Measurements from ENCODE around the gene MYH6.
"Not testable (repeated sequence)": the region's sequence is repeated elsewhere in the genome, so short reads cannot be mapped to it uniquely, and the experiment has no call there.

MYH6 gene

DNA sequence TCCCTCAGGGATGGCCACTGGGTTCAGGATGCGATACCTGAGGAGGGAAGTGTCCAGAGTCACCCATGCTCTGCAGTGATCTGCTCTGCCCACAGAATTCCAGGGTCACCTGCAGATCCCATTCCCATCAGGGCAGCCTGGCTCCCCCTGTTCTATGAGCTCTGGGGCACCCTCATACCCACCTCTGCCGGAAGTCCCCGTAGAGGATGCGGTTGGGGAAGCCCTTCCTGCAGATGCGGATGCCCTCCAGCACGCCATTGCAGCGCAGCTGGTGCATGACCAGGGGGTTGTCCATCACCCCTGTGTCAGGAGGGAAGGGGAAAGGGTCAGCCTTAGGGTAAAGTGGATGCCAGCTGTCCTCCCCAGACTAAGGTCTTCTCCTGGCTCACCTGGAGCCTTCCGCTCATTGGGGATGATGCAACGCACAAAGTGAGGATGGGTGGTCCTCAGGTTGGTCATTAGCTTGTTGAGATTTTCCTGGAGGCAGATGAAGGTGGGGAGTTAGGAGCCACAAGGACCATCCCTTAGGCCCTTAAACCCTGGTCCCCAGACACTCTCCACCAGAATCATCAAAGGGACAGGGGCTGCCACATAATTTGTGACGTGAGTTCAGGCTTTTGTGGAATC lies 11.2 kb downstream of the MYH6 start:
- Histone ChIP-seq H2AFZ (ENCODE audit: low read length) (no peak overlapping the region), H3K4me1 (ENCODE audit: insufficient read depth, low read length, severe bottlenecking) (no peaks in the 10 kb centered on the region), H3K9ac (ENCODE audit: low read length) (no peak overlapping the region), H3K4me3 (ENCODE audit: low read depth, low read length, poor library complexity, severe bottlenecking) (no peak overlapping the region), H3K27me3 (ENCODE audit: insufficient read depth, low read length) (0 out of 2 replicates have a peak, but pooled peaks cover 4% of the 10 kb centered on the region), H3K27ac (ENCODE audit: low read depth, low read length, poor library complexity, severe bottlenecking) (no peak overlapping the region), H3K4me2 (ENCODE audit: low read length) (no peak overlapping the region), H3K79me2 (ENCODE audit: insufficient read depth, low read length) (no peaks in the 10 kb centered on the region), H4K20me1 (ENCODE audit: insufficient read depth, low read length) (no peaks in the 10 kb centered on the region), H3K9me3 (ENCODE audit: low read length) (no peaks in the 10 kb centered on the region), H3K36me3 (ENCODE audit: insufficient read depth, low read length) (no peaks in the 10 kb centered on the region), H3K9me2 (ENCODE audit: low read depth, low read length) (no peaks in the 10 kb centered on the region), H3F3A (ENCODE audit: insufficient read depth, low read length) (no peaks in the 10 kb centered on the region)
- no peak for TF ChIP-seq EZH2 (IDR thresholded peaks at IDR 0.05; ENCODE audit: borderline replicate concordance, low read length)
- TF ChIP-seq, protein P1, sequence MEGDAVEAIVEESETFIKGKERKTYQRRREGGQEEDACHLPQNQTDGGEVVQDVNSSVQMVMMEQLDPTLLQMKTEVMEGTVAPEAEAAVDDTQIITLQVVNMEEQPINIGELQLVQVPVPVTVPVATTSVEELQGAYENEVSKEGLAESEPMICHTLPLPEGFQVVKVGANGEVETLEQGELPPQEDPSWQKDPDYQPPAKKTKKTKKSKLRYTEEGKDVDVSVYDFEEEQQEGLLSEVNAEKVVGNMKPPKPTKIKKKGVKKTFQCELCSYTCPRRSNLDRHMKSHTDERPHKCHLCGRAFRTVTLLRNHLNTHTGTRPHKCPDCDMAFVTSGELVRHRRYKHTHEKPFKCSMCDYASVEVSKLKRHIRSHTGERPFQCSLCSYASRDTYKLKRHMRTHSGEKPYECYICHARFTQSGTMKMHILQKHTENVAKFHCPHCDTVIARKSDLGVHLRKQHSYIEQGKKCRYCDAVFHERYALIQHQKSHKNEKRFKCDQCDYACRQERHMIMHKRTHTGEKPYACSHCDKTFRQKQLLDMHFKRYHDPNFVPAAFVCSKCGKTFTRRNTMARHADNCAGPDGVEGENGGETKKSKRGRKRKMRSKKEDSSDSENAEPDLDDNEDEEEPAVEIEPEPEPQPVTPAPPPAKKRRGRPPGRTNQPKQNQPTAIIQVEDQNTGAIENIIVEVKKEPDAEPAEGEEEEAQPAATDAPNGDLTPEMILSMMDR (IDR thresholded peaks at IDR 0.05; ENCODE audit: low read length) = no peak

DNA sequence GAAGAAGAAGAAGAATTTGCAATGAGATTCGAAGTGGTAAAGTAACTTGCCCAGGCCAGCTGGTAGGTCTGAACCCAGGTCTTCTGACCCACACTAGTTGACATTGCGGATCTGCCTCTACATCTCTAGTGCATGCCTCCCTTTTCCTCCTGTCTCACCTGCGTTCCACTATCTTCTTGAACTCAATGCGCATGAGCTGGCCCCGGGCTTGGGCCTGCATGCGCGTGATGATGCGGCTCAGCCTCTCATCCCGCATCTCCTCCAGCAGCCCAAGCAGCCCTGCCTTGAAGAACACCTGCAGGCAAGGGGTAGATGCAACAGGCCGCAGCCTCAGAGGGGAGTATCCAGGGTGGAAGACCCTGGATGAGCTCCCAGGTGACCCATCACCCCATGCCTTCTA lies 11.9 kb downstream of the MYH6 start:
- no peaks in the 10 kb centered on the region for H3K9me2 ChIP-seq (ENCODE audit: low read depth, low read length)

DNA sequence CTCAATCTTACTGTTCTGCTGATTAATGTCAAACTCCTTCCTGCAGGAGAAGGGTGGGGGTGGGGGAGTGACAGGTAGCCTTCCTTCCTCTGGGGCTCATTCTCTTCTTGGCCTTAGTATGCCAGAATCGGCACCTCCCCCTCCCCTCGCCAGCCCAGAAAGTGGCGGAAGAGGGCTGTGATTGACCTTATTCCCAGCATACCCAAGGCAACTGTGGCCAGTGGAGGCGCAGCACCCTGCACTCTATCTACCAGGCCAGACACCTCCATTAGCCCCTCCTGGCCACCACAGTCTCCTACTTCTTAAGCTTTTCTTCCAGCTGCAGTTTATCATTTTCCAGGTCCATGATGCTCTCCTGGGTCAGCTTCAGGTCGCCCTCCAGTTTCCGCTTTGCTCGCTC lies 15.5 kb downstream of the MYH6 start:
- Histone ChIP-seq H3K27ac (ENCODE audit: low read depth, low read length, poor library complexity, severe bottlenecking) (no peak overlapping the region), H3K9ac (ENCODE audit: low read length) (no peak overlapping the region), H3K36me3 (ENCODE audit: insufficient read depth, low read length) (no peaks in the 10 kb centered on the region), H3K9me3 (ENCODE audit: low read length) (no peaks in the 10 kb centered on the region), H3K4me3 (ENCODE audit: low read depth, low read length, poor library complexity, severe bottlenecking) (no peak overlapping the region), H3F3A (ENCODE audit: insufficient read depth, low read length) (no peaks in the 10 kb centered on the region), H4K20me1 (ENCODE audit: insufficient read depth, low read length) (no peaks in the 10 kb centered on the region), H2AFZ (ENCODE audit: low read length) (no peak overlapping the region), H3K4me1 (ENCODE audit: insufficient read depth, low read length, severe bottlenecking) (no peaks in the 10 kb centered on the region), H3K9me2 (ENCODE audit: low read depth, low read length) (no peaks in the 10 kb centered on the region), H3K27me3 (ENCODE audit: insufficient read depth, low read length) (peaks cover 8% of the 10 kb centered on the region; the same call in 1 of the 2 replicates), H3K4me2 (ENCODE audit: low read length) (no peak overlapping the region), H3K79me2 (ENCODE audit: insufficient read depth, low read length) (no peaks in the 10 kb centered on the region)
- TF ChIP-seq, protein P1 (IDR thresholded peaks at IDR 0.05; ENCODE audit: low read length) = no peak
- no peak for TF ChIP-seq EZH2 (IDR thresholded peaks at IDR 0.05; ENCODE audit: borderline replicate concordance, low read length)

More for the DNA sequence above, 11.9 kb downstream of the MYH6 start:
- Histone ChIP-seq H3K4me3 (ENCODE audit: low read depth, low read length, poor library complexity, severe bottlenecking) (no peak overlapping the region), H3F3A (ENCODE audit: insufficient read depth, low read length) (no peaks in the 10 kb centered on the region), H3K4me1 (ENCODE audit: insufficient read depth, low read length, severe bottlenecking) (no peaks in the 10 kb centered on the region), H3K9me3 (ENCODE audit: low read length) (no peaks in the 10 kb centered on the region), H3K27me3 (ENCODE audit: insufficient read depth, low read length) (0 out of 2 replicates have a peak, but pooled peaks cover 4% of the 10 kb centered on the region), H3K4me2 (ENCODE audit: low read length) (no peak overlapping the region), H3K9ac (ENCODE audit: low read length) (no peak overlapping the region), H3K79me2 (ENCODE audit: insufficient read depth, low read length) (no peaks in the 10 kb centered on the region), H3K27ac (ENCODE audit: low read depth, low read length, poor library complexity, severe bottlenecking) (no peak overlapping the region), H3K36me3 (ENCODE audit: insufficient read depth, low read length) (no peaks in the 10 kb centered on the region), H4K20me1 (ENCODE audit: insufficient read depth, low read length) (no peaks in the 10 kb centered on the region), H2AFZ (ENCODE audit: low read length) (no peak overlapping the region)
- TF ChIP-seq, protein P1 (IDR thresholded peaks at IDR 0.05; ENCODE audit: low read length) = no peak
- TF ChIP-seq EZH2 (IDR thresholded peaks at IDR 0.05; ENCODE audit: borderline replicate concordance, low read length) = no peak

DNA sequence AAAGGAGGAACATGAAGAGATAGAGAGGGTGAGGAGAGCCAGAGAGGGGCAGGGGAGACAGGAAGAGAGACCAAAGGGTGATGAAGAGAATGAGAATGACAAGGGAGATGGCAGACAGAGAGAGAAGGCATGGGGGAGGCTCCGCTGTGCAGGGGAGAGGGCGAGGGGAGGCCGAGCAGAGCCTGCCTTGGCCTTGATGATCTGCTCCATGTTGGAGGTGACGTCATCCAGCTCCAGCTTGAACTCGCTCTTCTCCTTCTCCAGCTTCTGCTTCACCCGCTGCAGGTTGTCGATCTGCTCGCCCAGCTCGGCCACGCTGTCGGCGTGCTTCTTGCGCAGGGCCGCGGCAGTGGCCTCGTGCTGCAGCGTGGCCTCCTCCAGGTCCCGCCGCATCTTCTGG lies 18.2 kb downstream of the MYH6 start:
- not testable (repeated sequence) for H3F3A ChIP-seq (ENCODE audit: insufficient read depth, low read length); H2AFZ ChIP-seq (ENCODE audit: low read length); H3K9ac ChIP-seq (ENCODE audit: low read length); H3K4me3 ChIP-seq (ENCODE audit: low read depth, low read length, poor library complexity, severe bottlenecking); H3K36me3 ChIP-seq (ENCODE audit: insufficient read depth, low read length); H3K9me3 ChIP-seq (ENCODE audit: low read length); H4K20me1 ChIP-seq (ENCODE audit: insufficient read depth, low read length); H3K4me2 ChIP-seq (ENCODE audit: low read length); H3K79me2 ChIP-seq (ENCODE audit: insufficient read depth, low read length); H3K9me2 ChIP-seq (ENCODE audit: low read depth, low read length); H3K4me1 ChIP-seq (ENCODE audit: insufficient read depth, low read length, severe bottlenecking); H3K27ac ChIP-seq (ENCODE audit: low read depth, low read length, poor library complexity, severe bottlenecking)
- H3K27me3 ChIP-seq (ENCODE audit: insufficient read depth, low read length) = peaks cover 12% of the 10 kb centered on the region; the same call in 1 of the 2 replicates
